OCI-LY7 (cell line): ENCODE results near the gene STON2.

Experiments used
- EZH2phosphoT487 ChIP-seq: fragments of 200-600 bp; sonication (generic); IDR thresholded peaks from 2 replicates; pipeline ENCODE4 v1.6.1; 2018; ENCODE audit warnings: low read depth, borderline replicate concordance, mild to moderate bottlenecking, mixed run types, antibody characterized with exemption, low read length, moderate library complexity, mixed read lengths
- TF ChIP-seq, protein P1 (sequence below): fragments of 200-600 bp; sonication (generic); conservative IDR thresholded peaks from 2 replicates; pipeline ENCODE4 v1.5.1; 2014; ENCODE audit warnings: mild to moderate bottlenecking, antibody characterized with exemption, low read length, moderate library complexity, mixed read lengths

DNA sequence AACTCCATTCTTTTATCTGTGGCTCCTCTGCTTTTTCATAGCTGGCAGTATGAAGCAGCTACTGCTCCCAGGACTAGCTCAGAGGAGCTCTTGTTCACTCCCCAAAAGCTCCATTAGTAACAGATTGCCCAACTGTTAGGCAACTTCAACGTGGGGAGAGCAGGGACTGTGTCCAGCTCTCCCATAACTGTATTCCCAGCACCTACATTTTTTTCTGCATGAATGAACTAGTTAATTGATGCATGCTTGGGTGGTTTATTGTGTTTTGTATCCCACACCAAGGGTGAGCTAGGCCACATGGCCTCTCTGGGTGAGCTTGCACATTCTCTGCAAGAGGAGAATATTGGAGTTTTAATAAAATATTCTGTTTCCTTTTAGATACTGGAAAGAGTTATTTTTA lies 15.2 kb downstream of the STON2 start:
- TF ChIP-seq, protein P1, sequence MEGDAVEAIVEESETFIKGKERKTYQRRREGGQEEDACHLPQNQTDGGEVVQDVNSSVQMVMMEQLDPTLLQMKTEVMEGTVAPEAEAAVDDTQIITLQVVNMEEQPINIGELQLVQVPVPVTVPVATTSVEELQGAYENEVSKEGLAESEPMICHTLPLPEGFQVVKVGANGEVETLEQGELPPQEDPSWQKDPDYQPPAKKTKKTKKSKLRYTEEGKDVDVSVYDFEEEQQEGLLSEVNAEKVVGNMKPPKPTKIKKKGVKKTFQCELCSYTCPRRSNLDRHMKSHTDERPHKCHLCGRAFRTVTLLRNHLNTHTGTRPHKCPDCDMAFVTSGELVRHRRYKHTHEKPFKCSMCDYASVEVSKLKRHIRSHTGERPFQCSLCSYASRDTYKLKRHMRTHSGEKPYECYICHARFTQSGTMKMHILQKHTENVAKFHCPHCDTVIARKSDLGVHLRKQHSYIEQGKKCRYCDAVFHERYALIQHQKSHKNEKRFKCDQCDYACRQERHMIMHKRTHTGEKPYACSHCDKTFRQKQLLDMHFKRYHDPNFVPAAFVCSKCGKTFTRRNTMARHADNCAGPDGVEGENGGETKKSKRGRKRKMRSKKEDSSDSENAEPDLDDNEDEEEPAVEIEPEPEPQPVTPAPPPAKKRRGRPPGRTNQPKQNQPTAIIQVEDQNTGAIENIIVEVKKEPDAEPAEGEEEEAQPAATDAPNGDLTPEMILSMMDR: no peak
- no peak for TF ChIP-seq EZH2phosphoT487
